Measurements from ENCODE around the gene SYCE3. TPM values are rescaled to one million over a fixed set of nuclear protein-coding genes. Genes with fewer than 3 reads are reported as not detected.

SYCE3 gene, protein sequence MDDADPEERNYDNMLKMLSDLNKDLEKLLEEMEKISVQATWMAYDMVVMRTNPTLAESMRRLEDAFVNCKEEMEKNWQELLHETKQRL
- 0.59 to 0.76 TPM in 2 of 3 replicates, not detected in the other for total RNA-seq

DNA sequence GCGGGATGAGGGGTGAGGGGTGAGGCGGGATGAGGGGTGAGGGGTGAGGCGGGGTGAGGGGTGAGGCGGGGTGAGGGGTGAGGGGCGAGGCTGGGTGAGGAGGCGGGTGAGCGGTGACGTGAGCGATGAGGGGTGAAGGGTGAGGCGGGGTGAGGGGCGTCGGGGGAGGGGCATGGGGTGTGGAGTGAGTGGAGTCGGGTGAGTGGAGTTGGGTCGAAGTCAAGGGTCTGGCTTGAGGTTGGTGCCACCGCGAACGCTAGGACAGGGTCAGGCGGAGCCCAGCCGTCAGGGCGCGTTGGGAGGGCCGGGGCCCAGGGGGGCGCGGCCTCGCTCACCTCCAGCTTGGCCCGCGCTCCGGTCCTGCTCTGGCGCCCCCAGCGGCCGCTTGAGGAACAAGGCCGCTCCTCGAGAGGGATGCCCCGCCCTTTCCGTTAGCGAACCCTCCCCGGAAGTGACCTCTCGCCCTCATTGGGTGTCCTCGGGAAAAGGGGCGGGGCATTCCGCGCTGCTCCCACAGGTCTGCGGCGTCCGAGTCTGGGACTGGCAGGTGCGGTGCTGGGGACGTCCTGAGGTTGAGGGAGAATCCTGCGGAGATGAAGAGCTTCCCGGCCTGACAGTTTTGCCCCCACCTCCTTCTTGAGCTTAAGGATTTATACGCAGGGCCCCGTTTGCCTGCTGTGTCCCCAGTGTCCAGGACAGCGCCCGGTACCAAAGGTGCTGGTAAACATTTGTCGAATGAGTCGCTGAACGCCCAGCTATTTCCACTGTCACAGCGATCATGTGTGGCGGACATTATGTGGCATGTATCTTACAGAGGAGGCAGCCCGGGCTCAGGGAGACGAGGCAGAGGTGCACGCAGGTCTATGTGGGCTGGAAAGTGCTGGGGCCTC lies at the start of gene SYCE3:
Gene SYCE3 (minus strand): TSS at position 397 of the 890 bp plus-strand sequence. CDS start 6,514 bp downstream, outside the sequence.
- DNase-seq (ENCODE audit: low spot score in 2 of 2, unreplicated experiment in 2 of 2) = peak; percentile 97 to 98
- Mint-ChIP-seq H3K9me3 (no peaks in the 10 kb centered on the region), H3K36me3 (peaks cover 3% of the 10 kb centered on the region), H3K4me1 (peaks cover 12% of the 10 kb centered on the region), H3K27me3 (ENCODE audit: low read depth) (peaks cover 5% of the 10 kb centered on the region), H3K4me3 (peak within 1 kb of the TSS; percentile 87), H3K27ac (peak within 1 kb of the TSS; percentile 74)
- TF ChIP-seq, protein P1, sequence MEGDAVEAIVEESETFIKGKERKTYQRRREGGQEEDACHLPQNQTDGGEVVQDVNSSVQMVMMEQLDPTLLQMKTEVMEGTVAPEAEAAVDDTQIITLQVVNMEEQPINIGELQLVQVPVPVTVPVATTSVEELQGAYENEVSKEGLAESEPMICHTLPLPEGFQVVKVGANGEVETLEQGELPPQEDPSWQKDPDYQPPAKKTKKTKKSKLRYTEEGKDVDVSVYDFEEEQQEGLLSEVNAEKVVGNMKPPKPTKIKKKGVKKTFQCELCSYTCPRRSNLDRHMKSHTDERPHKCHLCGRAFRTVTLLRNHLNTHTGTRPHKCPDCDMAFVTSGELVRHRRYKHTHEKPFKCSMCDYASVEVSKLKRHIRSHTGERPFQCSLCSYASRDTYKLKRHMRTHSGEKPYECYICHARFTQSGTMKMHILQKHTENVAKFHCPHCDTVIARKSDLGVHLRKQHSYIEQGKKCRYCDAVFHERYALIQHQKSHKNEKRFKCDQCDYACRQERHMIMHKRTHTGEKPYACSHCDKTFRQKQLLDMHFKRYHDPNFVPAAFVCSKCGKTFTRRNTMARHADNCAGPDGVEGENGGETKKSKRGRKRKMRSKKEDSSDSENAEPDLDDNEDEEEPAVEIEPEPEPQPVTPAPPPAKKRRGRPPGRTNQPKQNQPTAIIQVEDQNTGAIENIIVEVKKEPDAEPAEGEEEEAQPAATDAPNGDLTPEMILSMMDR (IDR thresholded peaks at IDR 0.05; ENCODE audit: unreplicated experiment) = peak; percentile 94

GRCh38 chr22:50612168-50612527 lies 49.4 kb upstream of the SYCE3 start:
- H3K27me3 Mint-ChIP-seq (ENCODE audit: low read depth) = peaks cover 69% of the 10 kb centered on the region
- TF ChIP-seq, protein P1 (IDR thresholded peaks at IDR 0.05; ENCODE audit: unreplicated experiment) = no peak
- no peak for DNase-seq (ENCODE audit: low spot score in 2 of 2, unreplicated experiment in 2 of 2)
- no peaks in the 10 kb centered on the region for H3K36me3 Mint-ChIP-seq
- no peak overlapping the region for H3K4me3 Mint-ChIP-seq
- no peak overlapping the region for H3K27ac Mint-ChIP-seq
- H3K4me1 Mint-ChIP-seq = no peaks in the 10 kb centered on the region
- H3K9me3 Mint-ChIP-seq = no peaks in the 10 kb centered on the region

- Mint-ChIP-seq H3K27ac (no peak overlapping the region), H3K9me3 (no peaks in the 10 kb centered on the region), H3K4me1 (no peaks in the 10 kb centered on the region), H3K27me3 (ENCODE audit: low read depth) (peaks cover 74% of the 10 kb centered on the region), H3K36me3 (no peaks in the 10 kb centered on the region), H3K4me3 (no peak overlapping the region)
- no peak for DNase-seq (ENCODE audit: low spot score in 2 of 2, unreplicated experiment in 2 of 2)
- TF ChIP-seq, protein P1 (IDR thresholded peaks at IDR 0.05; ENCODE audit: unreplicated experiment) = no peak
These were observed 48.8 kb upstream of the SYCE3 start for GRCh38 chr22:50611341-50612060.

- Mint-ChIP-seq H3K9me3 (no peaks in the 10 kb centered on the region), H3K4me1 (no peaks in the 10 kb centered on the region), H3K4me3 (no peak overlapping the region), H3K27me3 (ENCODE audit: low read depth) (peaks cover 80% of the 10 kb centered on the region), H3K27ac (no peak overlapping the region), H3K36me3 (no peaks in the 10 kb centered on the region)
- no peak for DNase-seq (ENCODE audit: low spot score in 2 of 2, unreplicated experiment in 2 of 2)
- TF ChIP-seq, protein P1 (IDR thresholded peaks at IDR 0.05; ENCODE audit: unreplicated experiment) = no peak
These were observed 47.9 kb upstream of the SYCE3 start for GRCh38 chr22:50610581-50610980.

GRCh38 chr22:50610041-50610451 lies 47.3 kb upstream of the SYCE3 start:
- Mint-ChIP-seq H3K4me3 (no peak overlapping the region), H3K9me3 (no peaks in the 10 kb centered on the region), H3K27ac (no peak overlapping the region), H3K36me3 (no peaks in the 10 kb centered on the region), H3K4me1 (no peaks in the 10 kb centered on the region), H3K27me3 (ENCODE audit: low read depth) (peaks cover 79% of the 10 kb centered on the region)
- TF ChIP-seq, protein P1 (IDR thresholded peaks at IDR 0.05; ENCODE audit: unreplicated experiment) = no peak
- DNase-seq (ENCODE audit: low spot score in 2 of 2, unreplicated experiment in 2 of 2) = no peak
